Head of caudate nucleus (tissue), 42 donors: ENCODE results near the gene ATP1A4.
A peak's percentile ranks its signal among the peaks of the same experiment; 100 is the strongest.

Experiments used
- DNase-seq, 42 donors: peaks; one replicate each; pipeline versions ENCODE4 v3.0.0 to v3.0.0-alpha.2; 2020 to 2021; ENCODE audit warnings: mixed read lengths in 7 of 42
- intact Hi-C: fragments of 100-400 bp; cut with DNase I; formaldehyde crosslinking; loops from one replicate; pipeline ENCODE4 v1.15.0; 2022

ATP1A4 gene

GRCh38 chr1:160166166-160166868 lies 14.9 kb downstream of the ATP1A4 start:
- intact Hi-C loops: no loop called here
- no peak for DNase-seq

GRCh38 chr1:160167056-160167455 lies 15.7 kb downstream of the ATP1A4 start:
- DNase-seq: no peak
- intact Hi-C loops: no loop called here

- intact Hi-C loops: no loop called here
- DNase-seq: no peak
These were observed 16.2 kb downstream of the ATP1A4 start for GRCh38 chr1:160167580-160167979.

GRCh38 chr1:160168016-160168415 lies 16.6 kb downstream of the ATP1A4 start:
- intact Hi-C loops: no loop called here
- DNase-seq: no peak

- peak in 3 of 42 donors; percentile 8 to 39 (median 16) for DNase-seq
- intact Hi-C loops: no loop called here
These were observed 17.4 kb downstream of the ATP1A4 start for GRCh38 chr1:160168609-160169369.

- intact Hi-C loops: no loop called here
- no peak for DNase-seq
These were observed 18.4 kb downstream of the ATP1A4 start for GRCh38 chr1:160169553-160170399.

- intact Hi-C loops: no loop called here
These were observed 20.0 kb downstream of the ATP1A4 start for GRCh38 chr1:160171354-160171753.

GRCh38 chr1:160171980-160172379 lies 20.6 kb downstream of the ATP1A4 start:
- DNase-seq: peak in 1 of 42 donors; percentile 34
- intact Hi-C loops: no loop called here

More at GRCh38 chr1:160171354-160171753, 20.0 kb downstream of the ATP1A4 start:
- no peak for DNase-seq

GRCh38 chr1:160177231-160177630 lies 25.8 kb downstream of the ATP1A4 start:
- intact Hi-C loops: no loop called here

GRCh38 chr1:160177667-160178066 lies 26.3 kb downstream of the ATP1A4 start:
- DNase-seq: no peak
- intact Hi-C loops: no loop called here

More at GRCh38 chr1:160177231-160177630, 25.8 kb downstream of the ATP1A4 start:
- DNase-seq: no peak

GRCh38 chr1:160178731-160179130 lies 27.3 kb downstream of the ATP1A4 start:
- no peak for DNase-seq
- intact Hi-C loops: no loop called here

GRCh38 chr1:160179336-160179735 lies 27.9 kb downstream of the ATP1A4 start:
- intact Hi-C loops: no loop called here
- DNase-seq: peak in 23 of 42 donors; percentile 18 to 85 (median 42)

GRCh38 chr1:160186246-160186645 lies 34.8 kb downstream of the ATP1A4 start:
- intact Hi-C loops: no loop called here
- DNase-seq: no peak

GRCh38 chr1:160186729-160187128 lies 35.3 kb downstream of the ATP1A4 start:
- DNase-seq: no peak
- intact Hi-C loops: no loop called here

GRCh38 chr1:160187407-160187806 lies 36.0 kb downstream of the ATP1A4 start:
- intact Hi-C loops: no loop called here
- DNase-seq: no peak

- DNase-seq: no peak
- intact Hi-C loops: no loop called here
These were observed 36.9 kb downstream of the ATP1A4 start for GRCh38 chr1:160188341-160188740.

GRCh38 chr1:160189649-160190625 lies 38.5 kb downstream of the ATP1A4 start, which contains the start of gene CASQ1:
Gene CASQ1 (plus strand): TSS chr1:160190575. CDS start chr1:160190752, 177 bp downstream.
- intact Hi-C loops: loop anchor here (5.0 kb wide), 1 partner anchor 62 kb away; no protein-coding TSS in a partner anchor

GRCh38 chr1:160191756-160192155 lies 40.4 kb downstream of the ATP1A4 start:
- intact Hi-C loops: loop anchor here (5.0 kb wide), 1 partner anchor 61 kb away; no protein-coding TSS in a partner anchor

More at GRCh38 chr1:160189649-160190625, 38.5 kb downstream of the ATP1A4 start, which contains the start of gene CASQ1:
- peak in 13 of 42 donors; percentile 31 to 67 (median 45) for DNase-seq

More at GRCh38 chr1:160191756-160192155, 40.4 kb downstream of the ATP1A4 start:
- no peak for DNase-seq
